CD4-positive, alpha-beta T cell (primary cell): ENCODE results near the gene TPP1. TPM values are rescaled to one million over a fixed set of nuclear protein-coding genes. Genes with fewer than 3 reads are reported as not detected.

Source experiments
- ATAC-seq: fragments of 200-7000 bp; cut with Tn5 transposase; one replicate; pipeline ENCODE4 v1.10.0; 2022; ENCODE audit warnings: mild to moderate bottlenecking; ENCODE audit not compliant: poor library complexity
- CTCF ChIA-PET: fragments of 350-600 bp; sonication (Branson Sonifier 250); formaldehyde crosslinking; loops from one replicate; lab custom pipeline; 2021; ENCODE audit warnings: antibody characterized with exemption, inconsistent platforms; lab: Charles Lee
- POLR2A ChIA-PET: fragments of 350-600 bp; sonication (Branson Sonifier 250); formaldehyde crosslinking; loops from one replicate; lab custom pipeline; 2021; ENCODE audit warnings: antibody characterized with exemption, inconsistent platforms; lab: Charles Lee
- DNase-seq, 14 experiments: peaks; one replicate each; pipeline ENCODE4 v3.0.0-alpha.2; 2013 to 2020; ENCODE audit warnings: mixed read lengths in 2 of 14
- H3K27ac ChIP-seq, 2 donors: one replicate each; pipeline versions ENCODE4 v1.5.1 to v1.7.0; 2013; ENCODE audit warnings: low read length in 2 of 2, low read depth in 1 of 2, mild to moderate bottlenecking in 1 of 2
- H3K27me3 ChIP-seq, 2 experiments: 1 replicate in 1 of 2; 2 replicates in 1 of 2; pipeline versions ENCODE4 v1.6.1 to v1.7.0; 2013; ENCODE audit warnings: low read length in 2 of 2, control low read depth in 1 of 2, mild to moderate bottlenecking in 1 of 2, moderate library complexity in 1 of 2; ENCODE audit not compliant: insufficient read depth in 2 of 2, control insufficient read depth in 1 of 2
- H3K36me3 ChIP-seq: one replicate; pipeline ENCODE4 v1.6.1; 2013; ENCODE audit warnings: low read length, control low read depth; ENCODE audit not compliant: insufficient read depth
- H3K4me1 ChIP-seq: one replicate; pipeline ENCODE4 v1.6.1; 2013; ENCODE audit warnings: low read length, control low read depth; ENCODE audit not compliant: insufficient read depth
- H3K4me3 ChIP-seq: one replicate; pipeline ENCODE4 v1.5.1; 2013; ENCODE audit warnings: mild to moderate bottlenecking, low read length, moderate library complexity
- H3K9me3 ChIP-seq, 2 experiments: 1 replicate in 1 of 2; 2 replicates in 1 of 2; pipeline versions ENCODE4 v1.6.1 to v1.7.0; 2013; ENCODE audit warnings: low read length in 2 of 2, mild to moderate bottlenecking in 2 of 2, control low read depth in 1 of 2, moderate library complexity in 1 of 2; ENCODE audit not compliant: control insufficient read depth in 1 of 2, insufficient read depth in 1 of 2
- H3K27ac Mint-ChIP-seq: one replicate; pipeline ENCODE4 v1.8.0; 2020; ENCODE audit warnings: mixed read lengths
- H3K27me3 Mint-ChIP-seq: one replicate; pipeline ENCODE4 v1.8.0; 2021; ENCODE audit warnings: mixed read lengths
- H3K36me3 Mint-ChIP-seq: one replicate; pipeline ENCODE4 v1.8.0; 2021; ENCODE audit warnings: low read depth, mixed read lengths
- H3K4me1 Mint-ChIP-seq: one replicate; pipeline ENCODE4 v1.8.0; 2021; ENCODE audit warnings: low read depth, mixed read lengths
- H3K4me3 Mint-ChIP-seq: one replicate; pipeline ENCODE4 v1.8.0; 2020; ENCODE audit warnings: mild to moderate bottlenecking, mixed read lengths
- H3K9me3 Mint-ChIP-seq: one replicate; pipeline ENCODE4 v1.8.0; 2020; ENCODE audit warnings: mixed read lengths
- CTCF ChIP-seq: fragments of 200-600 bp; IDR thresholded peaks from one replicate; pipeline ENCODE4 v1.8.0; 2022; ENCODE audit warnings: antibody characterized with exemption, mild to moderate bottlenecking
- intact Hi-C, 2 experiments: fragments of 100-400 bp; cut with DNase I in 1 of 2; cut with micrococcal nuclease in 1 of 2; formaldehyde crosslinking; loops; one replicate each; pipeline versions ENCODE4 v1.15.1 to v1.9.0; 2023 to 2025; cut with DNase I, micrococcal nuclease
- total RNA-seq, 174 experiments: library from RNA in 2 of 174; stranded (reverse) in 2 of 174; gene quantifications; one replicate each; pipeline ENCODE4 v1.2.3 and lab custom pipeline; 2021 to 2026

TPP1 gene
- total RNA-seq, 2 experiments from 2014 or later, result 29.7 to 34.4 TPM

GRCh38 chr11:6599449-6599848 lies 19.8 kb downstream of the TPP1 start:
- Mint-ChIP-seq H3K27me3 (no peaks in the 10 kb centered on the region), H3K4me3 (peak overlapping the region; percentile 44), H3K27ac (no peak overlapping the region), H3K9me3 (no peaks in the 10 kb centered on the region), H3K4me1 (peaks cover 36% of the 10 kb centered on the region), H3K36me3 (peaks cover 68% of the 10 kb centered on the region)
- Histone ChIP-seq H3K4me3 (no peak overlapping the region), H3K27ac (no peak overlapping the region), H3K36me3 (peaks cover 60% of the 10 kb centered on the region), H3K4me1 (peaks cover 36% of the 10 kb centered on the region), H3K27me3 (no peaks in the 10 kb centered on the region), H3K9me3 (no peaks in the 10 kb centered on the region)
- ATAC-seq (no peak), DNase-seq (no peak)
- no peak for TF ChIP-seq CTCF
- intact Hi-C loops, result loop anchor here in 1 of 2 experiments (10.0 kb wide), 1 partner anchor 65 kb away; no protein-coding TSS in a partner anchor
- ChIA-PET CTCF (no interaction called here), POLR2A (interaction anchor here (1.1 to 2.4 kb wide), 3 partner anchors 13 to 84 kb away, joined by 3 to 6 read pairs (median 5); partner anchors contain the start of genes MRPL17, TAF10 and TPP1)

GRCh38 chr11:6598555-6598954 lies 20.7 kb downstream of the TPP1 start:
- CTCF ChIA-PET, result no interaction called here
- no peaks in the 10 kb centered on the region for H3K27me3 ChIP-seq
- Mint-ChIP-seq H3K9me3 (no peaks in the 10 kb centered on the region), H3K4me3 (no peak overlapping the region), H3K36me3 (peaks cover 77% of the 10 kb centered on the region), H3K27me3 (no peaks in the 10 kb centered on the region), H3K27ac (peak overlapping the region; percentile 3), H3K4me1 (peaks cover 45% of the 10 kb centered on the region)
- no peak overlapping the region for H3K27ac ChIP-seq
- H3K9me3 ChIP-seq, result no peaks in the 10 kb centered on the region
- no peak overlapping the region for H3K4me3 ChIP-seq
- ATAC-seq (no peak), DNase-seq (no peak)
- H3K4me1 ChIP-seq, result peaks cover 39% of the 10 kb centered on the region
- intact Hi-C loops, result loop anchor here in 1 of 2 experiments (10.0 kb wide), 1 partner anchor 64 kb away; no protein-coding TSS in a partner anchor
- TF ChIP-seq CTCF, result no peak
- POLR2A ChIA-PET, result interaction anchor here (2.4 kb wide), 1 partner anchor 14 kb away, joined by 6 read pairs; the partner anchor contains the start of gene TAF10
- H3K36me3 ChIP-seq, result peaks cover 65% of the 10 kb centered on the region

GRCh38 chr11:6596239-6596877 lies 22.9 kb downstream of the TPP1 start:
- H3K27ac ChIP-seq, result no peak overlapping the region
- Mint-ChIP-seq H3K36me3 (peaks cover 89% of the 10 kb centered on the region), H3K4me1 (peaks cover 48% of the 10 kb centered on the region), H3K27me3 (no peaks in the 10 kb centered on the region), H3K4me3 (no peak overlapping the region), H3K9me3 (no peaks in the 10 kb centered on the region), H3K27ac (no peak overlapping the region)
- CTCF ChIA-PET, result interaction anchor here (0.6 to 0.9 kb wide), 2 partner anchors 53 to 87 kb away, joined by 3 to 4 read pairs; partner anchors contain the start of gene MRPL17
- H3K4me3 ChIP-seq, result no peak overlapping the region
- H3K4me1 ChIP-seq, result peaks cover 25% of the 10 kb centered on the region
- DNase-seq, result no peak
- POLR2A ChIA-PET, result interaction anchor here (0.9 kb wide), 1 partner anchor 87 kb away, joined by 3 read pairs; the partner anchor contains the start of gene MRPL17
- H3K27me3 ChIP-seq, result no peaks in the 10 kb centered on the region
- no peaks in the 10 kb centered on the region for H3K9me3 ChIP-seq
- no peak for TF ChIP-seq CTCF
- H3K36me3 ChIP-seq, result peaks cover 66% of the 10 kb centered on the region
- ATAC-seq, result no peak
- intact Hi-C loops, result loop anchor here in 1 of 2 experiments (10.0 kb wide), 1 partner anchor 62 kb away; no protein-coding TSS in a partner anchor
